Measurements from ENCODE around the gene MAP4.

The MAP4 gene

DNA sequence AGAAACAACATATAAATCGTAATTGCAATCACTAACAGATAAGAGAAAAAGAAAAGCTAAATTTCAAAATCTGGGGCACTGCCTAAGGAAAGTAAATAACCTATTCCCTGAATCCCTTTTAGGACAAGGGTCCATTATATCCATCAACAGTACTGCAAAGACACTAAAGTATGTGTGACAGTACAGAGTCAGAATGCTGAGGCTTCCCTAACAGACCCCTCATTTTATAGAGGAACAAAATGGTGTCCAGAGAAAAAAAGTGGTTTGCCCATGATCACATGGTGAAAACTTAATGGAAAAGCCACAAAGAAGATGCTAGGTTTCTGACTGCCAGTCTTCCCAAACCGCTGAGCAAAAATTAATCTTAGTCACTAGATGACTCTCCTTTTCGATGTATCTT lies 119.5 kb downstream of the MAP4 start:
- in situ Hi-C loops (cut with HindIII; ENCODE audit: low sequenced_read_pairs) = no loop called here
- DNase-seq (ENCODE audit: low read depth) = no peak

DNA sequence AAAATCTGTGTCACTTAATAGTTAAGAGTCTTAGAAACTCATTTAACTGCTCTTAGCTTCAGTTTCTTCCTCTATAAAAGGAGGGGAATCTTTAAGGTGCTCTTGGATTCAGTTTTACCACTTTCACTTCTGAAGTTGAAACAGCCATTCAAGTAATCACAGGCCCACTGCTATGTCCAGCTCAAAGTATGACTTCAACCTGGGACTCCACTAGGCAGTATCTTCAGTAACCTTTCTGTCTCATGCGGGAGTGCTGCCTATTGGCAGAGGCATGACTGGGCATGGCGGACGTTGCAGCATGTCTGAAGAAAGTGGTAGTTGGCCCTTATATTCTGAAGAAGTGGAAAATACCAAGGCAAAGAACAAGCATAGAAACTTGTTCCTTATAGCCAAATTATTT lies 121.0 kb downstream of the MAP4 start:
- in situ Hi-C loops (cut with HindIII; ENCODE audit: low sequenced_read_pairs) = no loop called here
- DNase-seq (ENCODE audit: low read depth) = no peak
- TF ChIP-seq, protein P1, sequence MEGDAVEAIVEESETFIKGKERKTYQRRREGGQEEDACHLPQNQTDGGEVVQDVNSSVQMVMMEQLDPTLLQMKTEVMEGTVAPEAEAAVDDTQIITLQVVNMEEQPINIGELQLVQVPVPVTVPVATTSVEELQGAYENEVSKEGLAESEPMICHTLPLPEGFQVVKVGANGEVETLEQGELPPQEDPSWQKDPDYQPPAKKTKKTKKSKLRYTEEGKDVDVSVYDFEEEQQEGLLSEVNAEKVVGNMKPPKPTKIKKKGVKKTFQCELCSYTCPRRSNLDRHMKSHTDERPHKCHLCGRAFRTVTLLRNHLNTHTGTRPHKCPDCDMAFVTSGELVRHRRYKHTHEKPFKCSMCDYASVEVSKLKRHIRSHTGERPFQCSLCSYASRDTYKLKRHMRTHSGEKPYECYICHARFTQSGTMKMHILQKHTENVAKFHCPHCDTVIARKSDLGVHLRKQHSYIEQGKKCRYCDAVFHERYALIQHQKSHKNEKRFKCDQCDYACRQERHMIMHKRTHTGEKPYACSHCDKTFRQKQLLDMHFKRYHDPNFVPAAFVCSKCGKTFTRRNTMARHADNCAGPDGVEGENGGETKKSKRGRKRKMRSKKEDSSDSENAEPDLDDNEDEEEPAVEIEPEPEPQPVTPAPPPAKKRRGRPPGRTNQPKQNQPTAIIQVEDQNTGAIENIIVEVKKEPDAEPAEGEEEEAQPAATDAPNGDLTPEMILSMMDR (IDR thresholded peaks at IDR 0.05; ENCODE audit: low read depth, low read length, missing control alignments) = no peak
- H3K4me3 ChIP-seq (ENCODE audit: low read depth, low read length) = no peak overlapping the region

More for the DNA sequence above, 119.5 kb downstream of the MAP4 start:
- H3K4me3 ChIP-seq (ENCODE audit: low read depth, low read length) = no peak overlapping the region
- TF ChIP-seq, protein P1 (IDR thresholded peaks at IDR 0.05; ENCODE audit: low read depth, low read length, missing control alignments) = no peak

DNA sequence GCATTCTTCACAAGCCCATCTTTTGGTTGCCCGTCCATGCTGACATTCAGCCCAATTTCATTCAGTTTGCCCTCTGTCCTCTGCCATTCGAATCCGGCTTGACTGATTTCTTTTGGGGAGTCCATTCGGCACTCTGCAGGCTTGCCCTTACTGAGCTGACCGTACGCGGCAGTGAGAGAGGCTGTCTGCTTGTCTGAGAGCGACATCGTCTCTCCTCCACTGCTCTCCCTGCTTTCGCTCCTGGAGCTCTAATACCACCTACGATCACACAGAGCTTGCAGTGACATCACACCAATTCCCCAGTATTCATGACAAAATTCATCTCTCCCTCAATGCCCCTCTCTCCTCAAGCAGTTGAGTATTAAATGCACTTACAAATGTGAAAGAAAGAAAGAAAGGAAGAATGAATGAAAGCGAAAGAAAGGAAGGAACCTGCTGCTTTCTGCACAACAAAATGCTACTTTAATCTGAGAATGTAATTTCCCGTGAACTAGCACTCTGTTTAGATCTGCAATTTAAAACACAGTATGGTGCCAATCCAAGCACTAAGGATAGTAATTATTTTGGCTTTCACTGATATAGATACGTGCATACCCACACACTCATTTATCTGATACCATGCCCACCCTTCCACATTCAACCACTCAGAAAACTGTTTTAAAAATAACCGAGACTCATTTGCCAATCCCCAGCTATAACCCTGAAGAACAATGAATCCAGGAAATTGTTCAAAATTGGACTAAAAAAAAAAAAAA lies 123.8 kb downstream of the MAP4 start:
- no peak overlapping the region for H3K4me3 ChIP-seq (ENCODE audit: low read depth, low read length)
- in situ Hi-C loops (cut with HindIII; ENCODE audit: low sequenced_read_pairs) = no loop called here
- TF ChIP-seq, protein P1 (IDR thresholded peaks at IDR 0.05; ENCODE audit: low read depth, low read length, missing control alignments) = no peak
- DNase-seq (ENCODE audit: low read depth) = no peak

DNA sequence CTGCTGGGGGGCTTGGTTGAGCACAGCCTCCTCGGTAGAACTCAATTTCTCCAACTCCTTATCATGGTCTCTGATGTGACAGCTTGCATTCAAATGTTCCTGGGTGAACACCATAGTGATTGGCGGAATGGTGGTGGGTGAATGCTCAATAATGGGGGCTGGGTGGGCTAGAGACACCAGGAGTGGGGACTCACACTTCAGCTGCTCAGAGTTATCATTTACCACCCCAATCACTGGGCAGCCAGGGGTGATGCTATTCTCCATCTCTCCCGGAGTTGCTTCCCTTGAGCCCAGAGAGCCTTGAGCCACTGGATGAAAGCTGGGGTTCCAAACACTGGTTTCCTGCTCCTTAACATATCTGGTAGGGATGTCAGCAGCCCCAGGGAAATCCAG lies 124.6 kb downstream of the MAP4 start:
- no peak overlapping the region for H3K4me3 ChIP-seq (ENCODE audit: low read depth, low read length)
- DNase-seq (ENCODE audit: low read depth) = no peak
- TF ChIP-seq, protein P1 (IDR thresholded peaks at IDR 0.05; ENCODE audit: low read depth, low read length, missing control alignments) = no peak
- in situ Hi-C loops (cut with HindIII; ENCODE audit: low sequenced_read_pairs) = no loop called here

DNA sequence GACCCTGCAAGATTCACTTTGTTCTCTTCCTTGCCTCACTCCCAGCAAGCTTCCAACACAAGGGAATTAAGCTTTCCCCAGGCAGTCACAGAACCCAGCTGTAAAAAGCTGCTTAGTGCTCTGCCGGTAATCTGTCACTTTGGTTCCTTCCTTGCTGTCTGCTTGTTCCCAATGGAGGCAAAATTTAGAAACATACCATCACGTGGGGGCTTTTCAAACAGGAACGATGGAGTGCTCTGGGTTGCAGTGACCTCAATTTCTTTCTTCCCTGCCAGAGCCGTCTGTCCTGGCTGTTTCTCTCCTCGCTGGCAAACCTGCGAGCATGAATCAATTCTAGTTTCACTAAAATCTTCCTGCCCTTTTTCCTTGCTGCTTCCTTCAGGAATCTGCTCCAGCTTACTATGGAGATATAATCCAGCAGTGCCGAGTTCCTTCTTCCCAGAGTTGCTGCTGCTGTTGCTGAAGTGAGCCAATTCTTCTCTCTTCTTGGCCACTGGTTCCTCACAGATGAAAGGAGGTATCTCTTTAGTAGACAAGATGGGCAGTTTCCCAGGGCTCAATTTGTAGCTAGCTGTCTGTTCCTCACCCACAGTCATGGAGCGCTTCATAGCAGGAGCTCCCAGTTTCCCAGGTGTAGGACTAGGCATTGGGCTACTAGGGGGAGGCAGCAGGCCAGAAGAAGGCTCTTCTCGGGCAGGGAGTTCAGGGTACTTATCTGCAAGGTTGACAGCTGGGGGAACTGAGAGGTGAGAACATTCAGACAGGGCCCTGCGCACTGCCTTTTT lies 125.2 kb downstream of the MAP4 start:
- no peak overlapping the region for H3K4me3 ChIP-seq (ENCODE audit: low read depth, low read length)
- TF ChIP-seq, protein P1 (IDR thresholded peaks at IDR 0.05; ENCODE audit: low read depth, low read length, missing control alignments) = no peak
- in situ Hi-C loops (cut with HindIII; ENCODE audit: low sequenced_read_pairs) = no loop called here
- no peak for DNase-seq (ENCODE audit: low read depth)

DNA sequence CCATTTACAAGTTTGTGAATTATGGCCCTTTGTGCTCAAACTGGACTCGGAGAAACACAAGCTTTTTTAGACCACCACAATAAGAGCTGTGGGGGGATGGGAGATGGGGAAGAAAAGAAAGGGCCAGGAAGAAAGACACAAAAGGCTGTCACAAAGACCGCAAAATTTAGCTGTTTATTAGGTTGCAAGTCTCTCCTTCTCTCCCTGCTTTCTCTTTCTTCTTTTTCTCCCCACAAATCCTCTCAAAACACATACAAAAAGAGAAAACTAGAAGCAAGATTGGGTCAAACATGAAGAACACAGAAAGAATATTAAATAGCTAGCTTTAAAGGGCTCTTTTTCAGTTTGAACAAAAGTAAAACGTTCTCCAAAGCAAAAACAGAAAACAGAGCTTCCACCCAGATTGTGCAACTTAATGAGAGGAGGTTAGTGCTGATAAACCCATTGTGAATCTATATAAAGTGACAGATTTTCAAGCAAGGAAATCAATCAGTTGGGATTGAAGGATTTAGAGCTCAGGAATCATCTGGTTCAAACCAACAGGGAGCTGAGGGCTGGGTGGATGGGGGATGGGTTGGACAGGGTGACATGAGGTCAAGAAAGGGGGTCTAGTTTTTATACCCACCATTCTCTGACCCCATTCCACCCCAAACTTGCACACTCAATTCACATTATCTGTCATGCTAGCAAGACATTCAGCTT lies 125.9 kb downstream of the MAP4 start:
- DNase-seq (ENCODE audit: low read depth) = no peak
- TF ChIP-seq, protein P1 (IDR thresholded peaks at IDR 0.05; ENCODE audit: low read depth, low read length, missing control alignments) = no peak
- no peak overlapping the region for H3K4me3 ChIP-seq (ENCODE audit: low read depth, low read length)
- in situ Hi-C loops (cut with HindIII; ENCODE audit: low sequenced_read_pairs) = no loop called here

Measured in astrocyte of the cerebellum (primary cell).